RPMI8226 (cell line): ENCODE results near the gene CASKIN1.

Experiments
- DNase-seq: peaks from one replicate; pipeline ENCODE4 v3.0.0-alpha.2; 2015

Gene CASKIN1

GRCh38 chr16:2190659-2191445, 5.6 kb downstream of the CASKIN1 start:
- DNase-seq = no peak

DNA sequence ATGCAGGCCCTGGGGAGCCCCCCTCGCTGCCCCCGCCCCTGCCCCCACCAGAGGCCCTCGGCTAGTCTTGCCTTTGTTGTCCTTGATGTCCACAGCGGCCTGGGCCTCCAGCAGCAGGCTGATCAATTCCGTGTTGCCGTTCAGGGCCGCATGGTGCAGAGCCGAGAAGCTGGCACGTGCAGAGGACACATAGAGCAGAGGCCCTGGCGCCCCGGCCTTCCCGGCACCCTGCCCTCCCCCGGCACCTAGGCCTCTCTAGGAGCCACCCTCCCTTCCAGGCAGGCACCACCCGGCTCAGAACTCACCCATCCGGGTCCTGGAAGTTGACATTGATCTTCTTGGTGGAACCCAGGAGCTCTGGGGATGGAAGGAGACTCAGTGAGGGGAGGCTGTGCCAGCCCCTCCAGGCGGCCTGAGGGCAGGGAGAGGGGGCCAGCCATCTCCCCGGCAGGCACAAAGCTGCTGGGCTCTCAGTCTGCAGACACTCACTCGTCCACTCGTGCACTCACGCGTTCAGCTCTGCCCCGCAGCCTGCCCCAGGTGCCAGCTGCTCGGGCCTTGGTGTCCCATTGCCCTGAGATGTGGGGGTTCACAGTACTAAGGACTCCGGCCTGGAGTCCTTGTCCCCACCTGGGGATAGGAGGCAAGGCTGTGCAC, 6.3 kb downstream of the CASKIN1 start:
- DNase-seq = no peak

- no peak for DNase-seq
Observed at GRCh38 chr16:2189252-2189893, 7.0 kb downstream of the CASKIN1 start.

DNA sequence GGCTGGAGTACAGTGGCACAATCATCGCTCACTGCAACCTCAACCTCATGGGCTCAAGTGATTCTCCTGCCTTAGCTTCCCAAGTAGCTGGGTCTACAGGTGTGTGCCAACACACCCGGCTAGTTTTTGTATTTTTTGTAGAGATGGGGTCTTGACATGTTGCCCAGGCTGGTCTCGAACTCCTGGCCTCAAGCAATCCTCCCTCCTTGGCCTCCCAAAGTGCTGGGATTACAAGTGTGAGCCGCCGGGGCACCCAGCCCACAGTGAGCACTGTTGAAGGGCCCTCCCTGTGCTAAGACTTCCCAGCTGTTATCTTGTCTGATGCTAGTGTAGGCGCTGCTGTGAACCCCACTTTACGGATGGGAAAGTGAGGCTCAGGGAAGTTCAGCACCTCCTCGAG, 8.0 kb downstream of the CASKIN1 start:
- no peak for DNase-seq

DNA sequence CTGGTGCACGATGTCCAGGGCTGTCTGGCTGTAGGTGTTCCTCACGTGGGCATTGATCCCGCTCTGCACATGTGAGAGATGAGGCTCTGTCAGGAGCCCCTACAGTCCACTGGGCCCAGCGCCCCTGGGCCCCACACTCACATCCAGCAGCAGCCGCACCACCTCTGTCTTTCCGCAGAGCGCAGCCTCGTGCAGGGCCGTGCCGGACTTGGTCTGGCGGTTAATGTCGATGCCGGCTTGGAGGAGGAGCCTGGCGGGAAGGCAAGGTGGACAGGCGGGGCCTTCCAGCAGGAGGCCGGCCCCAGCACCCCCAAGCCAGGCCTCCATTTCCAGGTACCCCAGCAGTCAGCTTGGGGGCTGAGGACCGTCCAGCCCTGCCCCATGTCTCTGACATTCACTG, 9.2 kb downstream of the CASKIN1 start:
- no peak for DNase-seq

DNA sequence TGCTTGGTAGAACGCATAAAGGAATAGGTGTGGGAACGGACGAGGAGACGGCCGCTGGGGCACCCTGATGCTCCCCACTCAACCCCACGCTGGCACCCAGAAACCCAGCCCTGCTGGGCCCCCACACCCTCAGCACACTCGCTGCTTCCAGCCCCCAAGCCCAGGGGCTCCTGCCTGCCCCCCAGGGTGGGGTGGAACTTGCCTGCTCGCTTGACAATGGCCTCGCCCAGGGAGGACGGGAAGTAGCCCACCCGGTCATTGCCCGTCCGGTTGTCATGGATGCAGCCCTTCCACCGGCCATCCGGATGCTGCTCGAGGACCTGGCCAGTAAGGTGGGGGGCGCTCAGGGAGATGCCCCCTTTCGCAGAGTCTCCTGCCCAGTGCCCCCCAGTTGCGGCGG, 9.9 kb downstream of the CASKIN1 start:
- DNase-seq = no peak

GRCh38 chr16:2186064-2186463, 10.3 kb downstream of the CASKIN1 start:
- no peak for DNase-seq

- no peak for DNase-seq
Observed at GRCh38 chr16:2184962-2185361, 11.4 kb downstream of the CASKIN1 start.

DNA sequence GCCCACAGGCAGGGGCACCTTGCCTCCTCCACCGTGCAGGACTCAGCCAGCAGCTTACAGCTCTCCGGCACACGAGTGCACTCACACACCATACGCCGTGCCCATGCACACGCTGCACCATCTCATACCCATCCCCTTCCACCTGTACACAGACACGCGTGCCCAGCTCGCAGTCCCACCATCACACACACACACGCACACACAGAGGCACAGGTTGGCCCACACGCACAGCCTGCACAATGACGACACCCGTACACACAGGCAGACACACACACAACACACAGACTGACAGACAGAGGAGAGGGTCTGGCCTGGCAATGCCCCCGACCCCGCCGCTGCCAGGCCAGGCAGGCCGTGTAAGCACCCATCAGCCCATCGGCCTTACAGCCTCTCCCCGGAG, 12.1 kb downstream of the CASKIN1 start:
- no peak for DNase-seq

GRCh38 chr16:2183671-2184070, 12.7 kb downstream of the CASKIN1 start:
- DNase-seq = no peak

- no peak for DNase-seq
Observed at GRCh38 chr16:2181952-2182351, 14.5 kb downstream of the CASKIN1 start.

DNA sequence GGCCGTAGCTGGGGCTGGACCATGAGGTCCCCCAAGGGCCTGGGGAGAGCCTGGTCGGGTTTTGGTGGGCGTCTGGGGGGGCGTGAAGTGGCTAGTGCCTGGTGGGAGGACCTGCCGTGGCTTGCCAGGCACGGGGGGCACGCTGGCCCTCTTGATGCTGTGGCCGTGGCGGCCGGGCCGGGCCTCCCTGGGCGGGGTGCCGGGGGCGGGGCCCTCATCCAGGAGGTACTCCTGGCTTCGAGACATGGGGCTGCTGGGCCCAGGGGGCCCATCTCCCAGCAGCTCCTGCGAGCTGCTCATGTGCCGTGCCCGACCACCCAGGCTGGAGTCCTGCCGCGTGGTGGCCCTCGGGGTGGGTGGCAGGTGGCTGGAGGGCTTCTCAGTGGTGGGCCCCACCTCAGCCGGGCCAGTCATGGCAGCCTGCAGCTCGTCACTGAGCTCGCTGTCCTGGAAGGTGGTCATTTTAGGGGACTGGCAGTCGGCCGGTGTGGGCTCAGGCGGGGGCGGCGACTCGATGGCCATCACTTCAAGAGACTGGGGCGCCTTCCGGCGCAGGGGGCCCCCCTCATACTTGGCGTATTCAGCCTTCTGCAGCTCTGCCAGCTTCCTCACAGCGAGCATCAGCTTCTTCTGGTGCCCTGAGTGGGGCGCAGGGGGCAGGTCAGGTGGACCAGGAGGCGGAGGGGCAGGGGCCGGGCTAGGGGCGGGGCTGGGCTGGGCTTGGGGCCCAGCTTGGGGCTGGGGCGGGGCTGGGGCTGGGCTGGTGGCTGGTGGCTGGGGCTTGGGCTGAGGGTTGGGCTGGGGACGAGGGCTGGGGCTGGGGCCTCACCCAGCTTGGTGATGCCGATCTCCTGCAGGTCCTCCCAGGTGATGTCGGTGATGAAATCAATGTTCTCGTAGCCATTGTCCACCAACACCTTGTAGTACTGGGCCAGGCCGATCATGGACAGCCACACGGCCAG, 15.2 kb downstream of the CASKIN1 start:
- no peak for DNase-seq

- DNase-seq = no peak
Observed at GRCh38 chr16:2180461-2180860, 15.9 kb downstream of the CASKIN1 start.

DNA sequence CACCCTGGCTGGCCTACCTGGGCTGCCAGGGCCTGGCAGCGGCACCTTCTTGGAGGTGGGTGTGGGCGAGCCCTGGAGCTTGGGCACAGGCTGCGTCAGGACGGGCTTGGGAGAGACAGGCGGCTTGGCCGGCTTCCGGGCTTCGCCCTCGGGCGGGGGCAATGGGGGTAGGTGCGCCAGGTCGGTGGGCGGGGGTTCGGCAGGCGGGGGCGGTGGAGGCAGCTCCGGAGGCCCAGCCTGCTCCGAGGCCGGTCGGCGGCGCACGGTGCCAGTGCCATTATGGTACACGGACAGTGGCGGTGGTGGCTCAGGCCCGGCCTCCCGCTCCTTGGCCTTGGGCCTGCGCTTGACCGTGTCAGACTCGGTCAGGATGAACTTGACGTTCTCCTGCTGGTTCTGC, 16.8 kb downstream of the CASKIN1 start:
- DNase-seq = no peak

- no peak for DNase-seq
Observed at GRCh38 chr16:2179107-2179501, 17.3 kb downstream of the CASKIN1 start.

GRCh38 chr16:2178321-2179106, 17.9 kb downstream of the CASKIN1 start:
- no peak for DNase-seq

DNA sequence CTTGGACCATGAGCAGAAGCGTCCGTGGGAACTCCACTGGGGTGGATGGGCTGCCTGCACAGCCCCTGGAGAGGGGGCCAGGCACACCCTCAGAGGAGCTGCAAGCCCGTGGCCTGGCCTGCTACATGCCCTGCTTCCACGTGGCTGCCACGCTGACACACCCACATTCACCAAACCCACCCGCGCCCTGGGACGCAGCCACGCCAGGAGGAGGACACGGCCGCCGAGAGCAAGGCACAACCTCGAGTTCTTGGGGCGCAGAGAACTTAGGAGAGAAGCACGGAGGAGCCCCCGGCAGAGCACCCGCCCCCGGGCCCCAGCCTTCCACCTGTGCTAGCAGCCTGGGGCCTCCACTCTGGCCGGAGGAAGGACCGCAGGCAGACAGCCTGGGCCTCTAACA, 18.8 kb downstream of the CASKIN1 start:
- DNase-seq = no peak

DNA sequence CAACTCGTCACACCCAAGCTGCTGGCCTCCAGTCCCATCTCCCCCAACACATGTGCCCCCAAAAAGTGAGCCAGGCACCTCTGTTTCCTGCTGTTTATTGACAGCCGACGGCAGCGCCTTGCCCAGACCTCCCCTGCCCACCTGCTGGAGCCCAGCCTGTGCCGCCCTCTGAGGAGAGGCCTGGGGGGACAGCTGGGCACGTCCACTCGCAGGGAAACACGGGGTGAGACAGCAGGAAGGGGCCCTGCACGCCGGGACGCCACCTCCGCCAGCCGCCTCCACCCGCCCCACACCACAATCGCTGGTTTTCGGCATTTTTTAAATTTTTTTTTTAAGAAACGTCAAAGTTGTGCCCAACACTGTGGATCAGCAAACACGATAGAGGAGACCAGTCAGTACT, 19.3 kb downstream of the CASKIN1 start:
- no peak for DNase-seq

DNA sequence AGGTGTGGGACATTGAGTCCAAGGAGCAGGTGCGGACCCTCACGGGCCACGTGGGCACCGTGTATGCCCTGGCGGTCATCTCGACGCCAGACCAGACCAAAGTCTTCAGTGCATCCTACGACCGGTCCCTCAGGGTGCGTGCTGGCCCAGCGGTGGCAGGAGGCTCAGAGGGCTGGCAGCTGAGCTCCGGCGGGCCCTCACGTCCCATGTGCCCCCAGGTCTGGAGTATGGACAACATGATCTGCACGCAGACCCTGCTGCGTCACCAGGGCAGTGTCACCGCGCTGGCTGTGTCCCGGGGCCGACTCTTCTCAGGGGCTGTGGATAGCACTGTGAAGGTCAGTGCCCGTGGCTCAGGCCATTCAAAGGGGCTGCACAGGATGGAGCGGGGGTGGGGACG, 20.4 kb downstream of the CASKIN1 start:
- no peak for DNase-seq

DNA sequence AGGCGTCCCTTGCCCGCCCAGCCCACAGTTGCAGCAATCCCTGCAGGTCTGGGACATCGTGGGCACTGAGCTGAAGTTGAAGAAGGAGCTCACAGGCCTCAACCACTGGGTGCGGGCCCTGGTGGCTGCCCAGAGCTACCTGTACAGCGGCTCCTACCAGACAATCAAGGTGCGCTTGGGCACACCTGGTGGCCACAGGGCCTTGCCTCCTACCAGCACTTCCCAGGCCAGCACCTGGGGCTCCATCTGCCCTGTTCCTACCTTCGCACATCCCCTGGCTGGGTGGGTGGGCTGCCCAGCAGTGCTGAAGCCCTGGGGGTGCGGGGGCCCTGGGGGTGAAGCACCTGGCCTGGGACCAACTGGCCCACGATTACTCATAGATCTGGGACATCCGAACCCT, 21.0 kb downstream of the CASKIN1 start:
- no peak for DNase-seq

GRCh38 chr16:2174396-2175131, 21.8 kb downstream of the CASKIN1 start:
- DNase-seq = no peak
